ENCODE data around the gene FOXO3.

The FOXO3 gene

DNA sequence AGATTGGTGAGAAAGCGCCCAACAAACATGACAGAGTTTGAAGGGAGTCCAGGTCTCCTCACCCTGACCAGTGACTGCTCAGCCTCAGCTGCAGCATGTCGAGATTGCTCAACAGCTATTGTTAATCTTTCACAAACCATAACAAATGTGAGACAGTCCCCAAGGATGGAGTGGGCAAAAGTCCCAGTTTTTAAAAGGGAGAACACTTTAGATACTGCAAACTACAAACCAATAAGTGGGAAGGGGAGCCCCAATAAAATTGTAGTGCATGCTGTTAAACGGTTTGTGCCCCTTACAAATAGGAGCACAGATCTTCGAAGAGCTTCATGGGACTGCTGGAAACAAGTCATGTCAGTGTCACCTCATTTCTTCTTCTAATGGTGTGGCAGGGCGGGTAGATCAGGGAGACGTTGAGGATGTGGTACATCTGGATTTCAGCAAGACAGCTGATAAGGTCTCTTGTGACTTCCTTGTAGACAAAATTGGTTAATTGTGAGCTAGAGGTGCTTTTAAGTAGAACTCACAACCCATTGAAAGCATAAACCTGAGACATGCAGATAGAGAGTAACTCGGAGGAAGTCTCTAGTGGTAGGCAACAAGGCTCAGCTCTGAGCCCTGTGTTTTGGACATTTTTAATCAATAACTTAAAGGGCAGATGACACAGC is 153.5 kb downstream of the FOXO3 start:
- DNase-seq (ENCODE audit: low read depth): peak; percentile 29
- TF ChIP-seq, protein P1, sequence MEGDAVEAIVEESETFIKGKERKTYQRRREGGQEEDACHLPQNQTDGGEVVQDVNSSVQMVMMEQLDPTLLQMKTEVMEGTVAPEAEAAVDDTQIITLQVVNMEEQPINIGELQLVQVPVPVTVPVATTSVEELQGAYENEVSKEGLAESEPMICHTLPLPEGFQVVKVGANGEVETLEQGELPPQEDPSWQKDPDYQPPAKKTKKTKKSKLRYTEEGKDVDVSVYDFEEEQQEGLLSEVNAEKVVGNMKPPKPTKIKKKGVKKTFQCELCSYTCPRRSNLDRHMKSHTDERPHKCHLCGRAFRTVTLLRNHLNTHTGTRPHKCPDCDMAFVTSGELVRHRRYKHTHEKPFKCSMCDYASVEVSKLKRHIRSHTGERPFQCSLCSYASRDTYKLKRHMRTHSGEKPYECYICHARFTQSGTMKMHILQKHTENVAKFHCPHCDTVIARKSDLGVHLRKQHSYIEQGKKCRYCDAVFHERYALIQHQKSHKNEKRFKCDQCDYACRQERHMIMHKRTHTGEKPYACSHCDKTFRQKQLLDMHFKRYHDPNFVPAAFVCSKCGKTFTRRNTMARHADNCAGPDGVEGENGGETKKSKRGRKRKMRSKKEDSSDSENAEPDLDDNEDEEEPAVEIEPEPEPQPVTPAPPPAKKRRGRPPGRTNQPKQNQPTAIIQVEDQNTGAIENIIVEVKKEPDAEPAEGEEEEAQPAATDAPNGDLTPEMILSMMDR (IDR thresholded peaks at IDR 0.05; ENCODE audit: insufficient read depth, low read depth, low read length, missing control alignments): no peak
- H3K4me3 ChIP-seq (ENCODE audit: low read length): no peak overlapping the region

DNA sequence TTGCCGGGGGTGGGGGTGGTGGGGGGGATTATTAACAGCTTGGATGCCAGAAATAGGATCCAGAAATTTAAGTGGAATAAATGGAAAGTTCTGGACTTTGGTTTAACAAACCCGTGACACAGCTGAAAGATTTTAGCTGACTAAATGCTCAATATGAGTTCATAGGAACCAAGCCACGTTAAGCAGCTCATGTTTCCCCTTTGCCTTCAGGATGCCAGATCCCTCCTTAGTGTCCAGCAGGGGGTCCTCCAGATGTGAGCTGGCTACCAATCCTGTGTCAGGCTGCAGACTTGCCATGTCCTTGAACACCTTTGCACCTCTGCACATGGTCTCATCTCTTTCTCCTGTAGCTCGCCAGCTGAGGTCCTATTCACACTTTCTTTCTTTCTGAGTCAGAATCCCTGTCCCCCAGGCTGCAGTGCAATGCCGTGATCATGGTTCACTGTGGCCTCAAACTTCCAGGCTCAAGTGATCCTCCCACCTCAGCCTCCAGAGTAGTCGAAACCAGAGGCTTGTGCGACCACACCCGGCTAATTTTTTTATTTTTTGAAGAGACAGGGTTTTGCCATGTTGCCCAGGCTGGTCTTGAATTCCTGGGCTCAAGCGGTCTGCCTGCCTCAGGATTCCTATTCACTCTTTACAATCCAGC is 154.2 kb downstream of the FOXO3 start:
- H3K4me3 ChIP-seq (ENCODE audit: low read length): no peak overlapping the region
- no peak for DNase-seq (ENCODE audit: low read depth)
- TF ChIP-seq, protein P1 (IDR thresholded peaks at IDR 0.05; ENCODE audit: insufficient read depth, low read depth, low read length, missing control alignments): no peak

DNA sequence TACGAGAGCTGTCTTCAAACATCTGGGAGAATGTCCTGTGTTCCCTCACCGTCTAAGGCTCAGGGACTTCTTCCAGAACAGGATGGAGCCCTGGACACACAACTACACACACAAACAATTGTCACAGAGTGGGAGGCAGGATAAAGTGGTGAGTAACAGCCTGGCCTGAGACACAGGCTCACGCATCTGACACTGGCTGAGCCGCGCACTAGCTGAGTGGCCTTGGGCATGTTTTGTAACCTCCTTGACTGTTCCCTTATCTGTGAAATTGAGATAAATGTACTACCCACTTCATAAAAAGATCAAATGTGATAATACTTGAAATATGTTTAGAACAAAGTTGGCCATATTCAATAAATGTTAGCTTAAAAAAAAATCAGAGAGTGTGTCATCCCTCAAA is 155.1 kb downstream of the FOXO3 start:
- H3K4me3 ChIP-seq (ENCODE audit: low read length): no peak overlapping the region
- TF ChIP-seq, protein P1 (IDR thresholded peaks at IDR 0.05; ENCODE audit: insufficient read depth, low read depth, low read length, missing control alignments): no peak
- no peak for DNase-seq (ENCODE audit: low read depth)

DNA sequence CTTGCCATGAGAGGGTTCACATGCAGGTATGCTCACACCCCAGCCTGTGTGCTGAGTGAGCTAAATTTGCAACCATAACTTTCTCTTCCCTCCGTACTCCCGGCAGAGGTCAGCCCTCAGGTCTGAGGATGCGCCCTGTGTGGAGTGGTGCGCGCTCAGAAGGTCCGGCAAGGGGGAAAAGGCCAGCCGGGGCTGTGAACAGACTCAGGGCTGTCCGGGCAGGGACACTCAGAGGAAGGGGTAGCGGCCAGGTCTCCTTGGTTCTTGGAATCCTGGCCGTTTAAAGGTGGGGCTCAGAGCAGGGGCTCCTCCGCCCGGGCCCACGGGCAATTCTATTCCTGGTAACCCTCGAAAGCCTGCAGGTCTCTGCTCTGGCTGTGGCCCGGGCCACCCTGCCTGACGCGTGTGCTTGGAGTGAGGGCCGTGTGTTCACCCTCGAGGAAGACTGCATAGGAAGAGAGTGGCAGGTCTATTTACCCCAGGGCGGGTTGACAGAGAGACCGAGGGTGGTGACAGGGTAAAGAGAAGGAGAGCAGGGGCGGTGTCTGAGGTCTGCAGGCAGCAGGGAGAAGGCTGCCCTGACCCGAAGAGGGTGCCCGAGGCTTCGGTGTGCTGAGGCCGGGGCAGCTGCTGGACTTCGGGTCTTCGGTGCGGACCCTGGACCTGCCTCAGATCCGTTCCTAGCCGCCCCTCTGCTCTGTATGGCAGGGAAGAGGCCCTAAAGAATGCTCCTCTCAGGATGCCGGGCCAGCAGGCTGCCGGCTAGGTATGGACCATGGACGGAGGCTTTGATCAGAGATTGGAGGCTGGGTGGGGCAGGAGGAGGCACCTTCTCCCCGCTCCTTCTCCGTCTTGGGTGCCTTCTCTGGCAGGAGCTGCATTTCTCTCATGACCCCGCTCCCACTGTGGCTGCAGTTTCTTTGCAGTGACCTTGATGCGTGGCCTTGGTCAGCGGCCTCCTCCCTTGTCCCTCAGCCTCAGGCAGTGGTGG is 156.4 kb downstream of the FOXO3 start:
- H3K4me3 ChIP-seq (ENCODE audit: low read length): no peak overlapping the region
- TF ChIP-seq, protein P1 (IDR thresholded peaks at IDR 0.05; ENCODE audit: insufficient read depth, low read depth, low read length, missing control alignments): no peak
- DNase-seq (ENCODE audit: low read depth): no peak

GRCh38 chr6:108719477-108719876 is 158.8 kb downstream of the FOXO3 start:
- no peak for DNase-seq (ENCODE audit: low read depth)
- H3K4me3 ChIP-seq (ENCODE audit: low read length): no peak overlapping the region
- TF ChIP-seq, protein P1 (IDR thresholded peaks at IDR 0.05; ENCODE audit: insufficient read depth, low read depth, low read length, missing control alignments): no peak

DNA sequence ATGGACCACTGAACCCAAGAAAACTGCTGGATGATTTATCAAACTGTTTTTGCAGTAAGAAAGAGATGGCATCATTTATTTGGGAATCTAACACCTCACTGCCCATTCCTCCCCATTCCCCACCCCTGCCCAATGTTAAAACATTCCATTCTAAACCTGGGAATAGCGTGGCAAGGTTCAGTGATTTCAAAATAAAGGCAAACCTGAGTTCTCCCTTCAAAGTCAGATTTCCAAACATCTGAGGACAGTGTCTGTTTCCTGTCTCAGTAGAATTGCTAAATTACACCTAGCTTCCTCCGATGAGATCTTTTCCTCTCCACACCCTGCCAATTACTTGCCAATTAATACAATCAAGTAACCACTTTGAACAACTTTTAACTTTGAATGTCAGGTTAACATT is 160.1 kb downstream of the FOXO3 start:
- TF ChIP-seq, protein P1 (IDR thresholded peaks at IDR 0.05; ENCODE audit: insufficient read depth, low read depth, low read length, missing control alignments): no peak
- H3K4me3 ChIP-seq (ENCODE audit: low read length): no peak overlapping the region
- DNase-seq (ENCODE audit: low read depth): no peak
